ENCODE data around the gene DNAJB2.

The DNAJB2 gene

GRCh38 chr2:219327719-219328118 lies 48.6 kb downstream of the DNAJB2 start:
- no peak for TF ChIP-seq ZFX (IDR thresholded peaks at IDR 0.05)
- TF ChIP-seq, protein P1, sequence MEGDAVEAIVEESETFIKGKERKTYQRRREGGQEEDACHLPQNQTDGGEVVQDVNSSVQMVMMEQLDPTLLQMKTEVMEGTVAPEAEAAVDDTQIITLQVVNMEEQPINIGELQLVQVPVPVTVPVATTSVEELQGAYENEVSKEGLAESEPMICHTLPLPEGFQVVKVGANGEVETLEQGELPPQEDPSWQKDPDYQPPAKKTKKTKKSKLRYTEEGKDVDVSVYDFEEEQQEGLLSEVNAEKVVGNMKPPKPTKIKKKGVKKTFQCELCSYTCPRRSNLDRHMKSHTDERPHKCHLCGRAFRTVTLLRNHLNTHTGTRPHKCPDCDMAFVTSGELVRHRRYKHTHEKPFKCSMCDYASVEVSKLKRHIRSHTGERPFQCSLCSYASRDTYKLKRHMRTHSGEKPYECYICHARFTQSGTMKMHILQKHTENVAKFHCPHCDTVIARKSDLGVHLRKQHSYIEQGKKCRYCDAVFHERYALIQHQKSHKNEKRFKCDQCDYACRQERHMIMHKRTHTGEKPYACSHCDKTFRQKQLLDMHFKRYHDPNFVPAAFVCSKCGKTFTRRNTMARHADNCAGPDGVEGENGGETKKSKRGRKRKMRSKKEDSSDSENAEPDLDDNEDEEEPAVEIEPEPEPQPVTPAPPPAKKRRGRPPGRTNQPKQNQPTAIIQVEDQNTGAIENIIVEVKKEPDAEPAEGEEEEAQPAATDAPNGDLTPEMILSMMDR (conservative IDR thresholded peaks at IDR 0.05), result no peak
- no peak overlapping the region for H3K27ac ChIP-seq

DNA sequence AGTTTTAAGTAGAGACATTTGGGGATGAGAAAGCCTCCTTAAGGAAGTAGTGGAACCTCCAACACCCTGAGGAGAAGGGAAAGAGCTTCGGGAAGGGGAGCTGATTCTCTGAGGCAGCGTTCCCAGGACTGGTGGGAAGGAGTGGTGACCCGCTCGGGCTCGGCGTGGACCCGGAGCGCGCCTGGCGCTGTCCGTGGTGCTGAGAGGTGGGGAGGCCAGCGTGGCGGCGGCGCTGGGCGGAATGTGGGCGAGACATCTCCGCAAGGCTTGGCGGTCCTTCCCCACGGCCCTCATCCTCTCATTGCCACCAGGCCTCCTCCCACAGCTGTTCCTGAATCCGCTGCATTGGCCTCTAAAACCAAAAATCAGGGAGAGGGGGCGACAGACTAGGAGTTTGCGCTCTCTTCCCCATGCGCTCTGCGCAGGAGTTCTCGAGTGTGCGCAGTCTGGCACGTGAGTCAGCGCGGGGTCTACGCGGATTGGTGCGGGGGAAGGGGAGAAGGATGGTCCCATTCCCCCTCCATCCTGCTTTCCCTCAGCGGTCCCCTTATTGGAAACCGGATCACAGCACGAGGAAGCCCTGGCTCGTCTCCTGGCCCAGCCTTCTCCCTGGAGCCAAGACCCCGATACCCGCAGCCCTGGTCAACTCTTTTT lies 52.5 kb downstream of the DNAJB2 start:
- TF ChIP-seq, protein P1 (conservative IDR thresholded peaks at IDR 0.05), result no peak
- TF ChIP-seq ZFX (IDR thresholded peaks at IDR 0.05), result no peak
- H3K27ac ChIP-seq, result no peak overlapping the region

DNA sequence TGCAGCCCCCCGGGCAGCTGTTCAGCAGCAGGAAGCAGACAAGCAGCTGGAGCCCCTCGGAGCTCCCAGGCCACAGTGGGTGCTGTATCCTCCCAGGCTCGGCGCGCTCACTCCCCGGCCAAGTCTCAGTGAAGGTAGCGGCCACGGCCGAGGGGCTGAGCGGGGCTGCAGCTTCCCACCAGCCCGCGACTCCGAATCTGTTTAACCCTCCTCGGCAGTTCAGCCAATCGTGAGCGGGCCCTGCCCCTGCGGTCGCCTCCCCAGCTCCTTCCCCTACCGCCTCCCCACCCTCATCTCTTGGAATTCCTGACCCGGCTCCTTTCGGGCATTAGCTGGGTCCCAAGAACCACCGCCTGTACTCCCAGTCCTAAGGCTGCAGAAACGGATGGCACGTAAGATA lies 53.4 kb downstream of the DNAJB2 start, which contains the start of gene RESP18:
Gene RESP18 (minus strand): TSS at position 203 of the 400 bp plus-strand sequence.
- H3K27ac ChIP-seq, result no peak within 1 kb of the TSS
- TF ChIP-seq ZFX (IDR thresholded peaks at IDR 0.05), result no peak
- TF ChIP-seq, protein P1 (conservative IDR thresholded peaks at IDR 0.05), result no peak

DNA sequence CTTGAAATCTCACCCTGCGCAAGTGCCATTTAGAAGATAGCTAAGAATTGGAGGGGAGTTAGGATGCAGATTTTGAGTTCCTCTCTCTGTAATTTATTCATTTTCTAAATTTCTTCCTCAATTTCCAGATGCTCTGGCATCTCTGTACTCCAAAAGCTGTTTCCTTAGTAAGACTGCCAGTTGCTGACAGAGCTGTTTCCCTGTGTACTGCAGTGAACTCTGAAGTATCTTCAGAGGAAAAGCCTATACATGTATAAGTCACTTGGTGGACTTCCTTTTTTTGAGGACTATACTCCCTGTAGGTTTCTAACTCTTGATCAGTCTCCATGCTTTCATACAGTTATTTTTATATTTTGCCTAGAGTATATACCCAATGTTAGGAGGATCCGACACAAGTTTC lies 54.9 kb downstream of the DNAJB2 start:
- no peak overlapping the region for H3K27ac ChIP-seq
- TF ChIP-seq, protein P1 (conservative IDR thresholded peaks at IDR 0.05), result no peak
- TF ChIP-seq ZFX (IDR thresholded peaks at IDR 0.05), result no peak

GRCh38 chr2:219335373-219335786 lies 56.2 kb downstream of the DNAJB2 start:
- no peak for TF ChIP-seq ZFX (IDR thresholded peaks at IDR 0.05)
- TF ChIP-seq, protein P1 (conservative IDR thresholded peaks at IDR 0.05), result no peak
- no peak overlapping the region for H3K27ac ChIP-seq

Data from C4-2B (cell line).